ENCODE measurements around the gene CERKL.

The CERKL gene

GRCh38 chr2:181575024-181575649, 81.8 kb downstream of the CERKL start:
- no peaks in the 10 kb centered on the region for H3K9me3 ChIP-seq (ENCODE audit: control insufficient read depth, low read length)
- no peak overlapping the region for H3K9ac ChIP-seq
- H3K27ac ChIP-seq, result no peak overlapping the region
- no peak overlapping the region for H3K4me3 ChIP-seq (ENCODE audit: low read depth, low read length)
- H3K36me3 ChIP-seq (ENCODE audit: control insufficient read depth, insufficient read depth, low read length), result no peaks in the 10 kb centered on the region
- H3K79me2 ChIP-seq, result no peaks in the 10 kb centered on the region
- H3K4me1 ChIP-seq, result peaks cover 4% of the 10 kb centered on the region
- no peaks in the 10 kb centered on the region for H3K27me3 ChIP-seq (ENCODE audit: control insufficient read depth, insufficient read depth, low read length)
- TF ChIP-seq, protein P1, sequence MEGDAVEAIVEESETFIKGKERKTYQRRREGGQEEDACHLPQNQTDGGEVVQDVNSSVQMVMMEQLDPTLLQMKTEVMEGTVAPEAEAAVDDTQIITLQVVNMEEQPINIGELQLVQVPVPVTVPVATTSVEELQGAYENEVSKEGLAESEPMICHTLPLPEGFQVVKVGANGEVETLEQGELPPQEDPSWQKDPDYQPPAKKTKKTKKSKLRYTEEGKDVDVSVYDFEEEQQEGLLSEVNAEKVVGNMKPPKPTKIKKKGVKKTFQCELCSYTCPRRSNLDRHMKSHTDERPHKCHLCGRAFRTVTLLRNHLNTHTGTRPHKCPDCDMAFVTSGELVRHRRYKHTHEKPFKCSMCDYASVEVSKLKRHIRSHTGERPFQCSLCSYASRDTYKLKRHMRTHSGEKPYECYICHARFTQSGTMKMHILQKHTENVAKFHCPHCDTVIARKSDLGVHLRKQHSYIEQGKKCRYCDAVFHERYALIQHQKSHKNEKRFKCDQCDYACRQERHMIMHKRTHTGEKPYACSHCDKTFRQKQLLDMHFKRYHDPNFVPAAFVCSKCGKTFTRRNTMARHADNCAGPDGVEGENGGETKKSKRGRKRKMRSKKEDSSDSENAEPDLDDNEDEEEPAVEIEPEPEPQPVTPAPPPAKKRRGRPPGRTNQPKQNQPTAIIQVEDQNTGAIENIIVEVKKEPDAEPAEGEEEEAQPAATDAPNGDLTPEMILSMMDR (IDR thresholded peaks at IDR 0.05), result no peak
- no peak overlapping the region for H3K4me2 ChIP-seq (ENCODE audit: low read length)
- no peak overlapping the region for H2AFZ ChIP-seq

DNA sequence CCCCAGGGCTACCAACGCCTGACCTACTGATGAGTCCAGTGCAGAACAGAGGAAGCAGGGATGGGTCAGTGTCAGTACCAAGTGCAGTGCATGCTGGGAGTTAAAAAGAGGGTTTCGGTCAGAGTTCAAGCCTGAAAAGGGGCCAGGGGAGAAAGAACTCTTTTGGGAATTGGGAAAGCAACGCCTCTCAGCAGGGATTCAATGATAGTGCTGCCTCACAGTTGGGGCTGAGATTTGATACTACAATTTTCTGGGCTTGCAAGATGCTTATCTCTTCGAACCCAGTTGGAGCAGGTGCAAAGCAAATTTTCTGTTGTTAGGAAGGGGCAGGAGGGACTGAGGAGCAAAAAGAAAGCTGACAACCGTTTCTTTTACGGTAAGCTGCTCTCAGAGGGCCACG, 82.6 kb downstream of the CERKL start:
- Histone ChIP-seq H3K27me3 (ENCODE audit: control insufficient read depth, insufficient read depth, low read length) (no peaks in the 10 kb centered on the region), H3K4me3 (ENCODE audit: low read depth, low read length) (no peak overlapping the region), H3K9ac (no peak overlapping the region), H3K27ac (no peak overlapping the region), H3K79me2 (no peaks in the 10 kb centered on the region), H3K4me1 (peaks cover 4% of the 10 kb centered on the region), H3K36me3 (ENCODE audit: control insufficient read depth, insufficient read depth, low read length) (no peaks in the 10 kb centered on the region), H3K9me3 (ENCODE audit: control insufficient read depth, low read length) (no peaks in the 10 kb centered on the region), H2AFZ (no peak overlapping the region), H3K4me2 (ENCODE audit: low read length) (no peak overlapping the region)
- TF ChIP-seq, protein P1 (IDR thresholded peaks at IDR 0.05), result no peak

DNA sequence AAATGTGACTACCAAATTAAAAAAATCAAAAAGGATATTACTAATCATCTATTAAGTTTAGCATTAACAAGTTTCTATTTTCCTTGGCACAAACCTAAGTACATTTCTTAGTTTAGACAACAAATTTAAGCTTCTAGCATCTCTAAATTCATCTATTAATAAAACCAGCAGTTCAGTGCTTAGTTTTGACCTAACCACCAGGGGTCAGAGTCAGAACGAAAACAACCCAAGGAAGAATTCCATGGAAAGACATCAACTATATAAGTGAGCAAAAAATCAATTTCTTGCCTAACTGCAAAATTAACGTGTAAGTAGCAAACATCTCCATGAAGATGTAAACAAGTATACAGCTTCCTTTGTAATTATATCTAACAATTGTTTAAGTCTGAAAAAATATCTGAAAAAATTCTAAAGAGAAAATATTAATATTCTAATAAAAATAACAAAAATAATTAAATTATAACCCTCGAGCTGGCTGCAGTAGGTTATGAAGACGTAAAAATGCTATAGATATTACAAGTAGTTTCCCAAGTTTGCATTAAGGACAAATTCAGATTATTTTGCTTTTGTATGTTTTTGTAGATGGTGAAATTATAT, 83.7 kb downstream of the CERKL start:
- H3K4me2 ChIP-seq (ENCODE audit: low read length), result no peak overlapping the region
- peaks cover 4% of the 10 kb centered on the region for H3K4me1 ChIP-seq
- H3K27me3 ChIP-seq (ENCODE audit: control insufficient read depth, insufficient read depth, low read length), result no peaks in the 10 kb centered on the region
- no peaks in the 10 kb centered on the region for H3K9me3 ChIP-seq (ENCODE audit: control insufficient read depth, low read length)
- no peak overlapping the region for H2AFZ ChIP-seq
- no peaks in the 10 kb centered on the region for H3K79me2 ChIP-seq
- no peak overlapping the region for H3K4me3 ChIP-seq (ENCODE audit: low read depth, low read length)
- no peak overlapping the region for H3K27ac ChIP-seq
- H3K9ac ChIP-seq, result no peak overlapping the region
- no peaks in the 10 kb centered on the region for H3K36me3 ChIP-seq (ENCODE audit: control insufficient read depth, insufficient read depth, low read length)
- TF ChIP-seq, protein P1 (IDR thresholded peaks at IDR 0.05), result peak; percentile 30

- TF ChIP-seq, protein P1 (IDR thresholded peaks at IDR 0.05), result no peak
- Histone ChIP-seq H3K9me3 (ENCODE audit: control insufficient read depth, low read length) (no peaks in the 10 kb centered on the region), H3K36me3 (ENCODE audit: control insufficient read depth, insufficient read depth, low read length) (no peaks in the 10 kb centered on the region), H3K9ac (no peak overlapping the region), H3K4me1 (peaks cover 4% of the 10 kb centered on the region), H3K27me3 (ENCODE audit: control insufficient read depth, insufficient read depth, low read length) (no peaks in the 10 kb centered on the region), H3K27ac (no peak overlapping the region), H3K4me3 (ENCODE audit: low read depth, low read length) (no peak overlapping the region), H2AFZ (no peak overlapping the region), H3K4me2 (ENCODE audit: low read length) (no peak overlapping the region), H3K79me2 (no peaks in the 10 kb centered on the region)
These were observed 85.9 kb downstream of the CERKL start for GRCh38 chr2:181570833-181571661.
